Endometrium (tissue), 2 donors: ENCODE data around the gene MRM1.

ENCODE experiments used
- FAIRE-seq: peaks from 2 replicates; lab custom pipeline; 2012; peaks lifted over from hg19 to GRCh38; lab: Jason Lieb, UNC
- donor health status: control.
- donor health status: control.

MRM1 gene

GRCh38 chr17:36601303-36602029 is at the start of gene MRM1:
TSS of gene MRM1 (plus strand) at chr17:36601583. CDS start at chr17:36601811, 228 bp downstream.
- no peak for FAIRE-seq

GRCh38 chr17:36553459-36553858 is 47.9 kb upstream of the MRM1 start:
- no peak for FAIRE-seq

- no peak for FAIRE-seq
Observed at GRCh38 chr17:36566081-36566480, 35.3 kb upstream of the MRM1 start.

GRCh38 chr17:36575028-36575427 is 26.4 kb upstream of the MRM1 start:
- no peak for FAIRE-seq

- no peak for FAIRE-seq
Observed at GRCh38 chr17:36576793-36577192, 24.6 kb upstream of the MRM1 start.

GRCh38 chr17:36578671-36579070 is 22.7 kb upstream of the MRM1 start:
- FAIRE-seq, result no peak

- no peak for FAIRE-seq
Observed at GRCh38 chr17:36583787-36584186, 17.6 kb upstream of the MRM1 start.

GRCh38 chr17:36586138-36586537 is 15.2 kb upstream of the MRM1 start:
- FAIRE-seq, result no peak

- FAIRE-seq, result no peak
Observed at GRCh38 chr17:36590082-36590481, 11.3 kb upstream of the MRM1 start.

GRCh38 chr17:36591434-36592315 is 9.7 kb upstream of the MRM1 start, which contains the start of gene DHRS11:
TSS of gene DHRS11 (plus strand) at chr17:36591879. CDS start at chr17:36592010, 131 bp downstream.
- no peak for FAIRE-seq

- FAIRE-seq, result no peak
Observed at GRCh38 chr17:36592316-36592715, 9.1 kb upstream of the MRM1 start.

GRCh38 chr17:36592716-36593321 is 8.6 kb upstream of the MRM1 start:
- no peak for FAIRE-seq

GRCh38 chr17:36593656-36594316 is 7.6 kb upstream of the MRM1 start:
- no peak for FAIRE-seq

- FAIRE-seq, result no peak
Observed at GRCh38 chr17:36594626-36595401, 6.6 kb upstream of the MRM1 start.

GRCh38 chr17:36597226-36597625 is 4.2 kb upstream of the MRM1 start:
- FAIRE-seq, result no peak

- no peak for FAIRE-seq
Observed at GRCh38 chr17:36597866-36598777, 3.3 kb upstream of the MRM1 start.

- FAIRE-seq, result no peak
Observed at GRCh38 chr17:36598951-36599401, 2.4 kb upstream of the MRM1 start.

GRCh38 chr17:36599546-36600250 is 1.7 kb upstream of the MRM1 start:
- no peak for FAIRE-seq

- FAIRE-seq, result no peak
Observed at GRCh38 chr17:36600465-36600864, 918 bp upstream of the MRM1 start.

GRCh38 chr17:36600936-36601302 is 464 bp upstream of the MRM1 start:
- no peak for FAIRE-seq
